Loucy (cell line): ENCODE results near the gene DCDC2.

ENCODE experiments used
- H2AFZ ChIP-seq: fragments of 200-600 bp; sonication (generic); 2 replicates; pipeline ENCODE4 v1.6.0; 2016; ENCODE audit warnings: antibody characterized with exemption, mild to moderate bottlenecking, low read length, moderate library complexity
- H3F3A ChIP-seq: fragments of 200-600 bp; 2 replicates; pipeline ENCODE4 v1.6.0; 2016; ENCODE audit warnings: antibody characterized with exemption, low read depth, mild to moderate bottlenecking
- H3K27me3 ChIP-seq: fragments of 200-600 bp; sonication (generic); 2 replicates; pipeline ENCODE4 v1.6.1; 2014; ENCODE audit warnings: low read length, mild to moderate bottlenecking; ENCODE audit not compliant: insufficient read depth, poor library complexity, severe bottlenecking
- H3K36me3 ChIP-seq: fragments of 200-600 bp; sonication (generic); 2 replicates; pipeline ENCODE4 v1.6.1; 2016; ENCODE audit warnings: low read length; ENCODE audit not compliant: insufficient read depth
- H3K4me1 ChIP-seq: fragments of 200-600 bp; sonication (generic); 2 replicates; pipeline ENCODE4 v1.5.1; 2014; ENCODE audit warnings: low read length, mild to moderate bottlenecking; ENCODE audit not compliant: insufficient read depth, poor library complexity, severe bottlenecking
- H3K4me2 ChIP-seq: fragments of 200-600 bp; sonication (generic); 2 replicates; pipeline ENCODE4 v1.6.0; 2014; ENCODE audit warnings: antibody characterized with exemption, low read length, low read depth, mild to moderate bottlenecking; ENCODE audit not compliant: poor library complexity, severe bottlenecking
- H3K4me3 ChIP-seq: fragments of 200-600 bp; sonication (generic); 2 replicates; pipeline ENCODE4 v1.5.1; 2014; ENCODE audit warnings: low read length, mild to moderate bottlenecking, mixed read lengths; ENCODE audit not compliant: poor library complexity, severe bottlenecking
- H3K79me2 ChIP-seq: fragments of 200-600 bp; sonication (generic); 2 replicates; pipeline ENCODE4 v1.6.1; 2014; ENCODE audit warnings: low read length; ENCODE audit not compliant: insufficient read depth
- H3K9ac ChIP-seq: fragments of 200-600 bp; sonication (generic); 2 replicates; pipeline ENCODE4 v1.6.0; 2014; ENCODE audit warnings: mild to moderate bottlenecking, low read depth, low read length, moderate library complexity; ENCODE audit not compliant: poor library complexity, severe bottlenecking
- H3K9me2 ChIP-seq: fragments of 200-600 bp; sonication (generic); replicated peaks from 2 replicates; pipeline ENCODE4 v1.6.1; 2016; ENCODE audit warnings: low read depth, low read length, mixed read lengths
- H3K9me3 ChIP-seq: fragments of 200-600 bp; sonication (generic); 2 replicates; pipeline ENCODE4 v1.6.1; 2014; ENCODE audit warnings: mild to moderate bottlenecking, antibody characterized with exemption, low read length, low read depth; ENCODE audit not compliant: insufficient read depth
- H4K20me1 ChIP-seq: fragments of 200-600 bp; sonication (generic); 2 replicates; pipeline ENCODE4 v1.6.0; 2014; ENCODE audit warnings: antibody characterized with exemption, low read length, mild to moderate bottlenecking; ENCODE audit not compliant: insufficient read depth, poor library complexity, severe bottlenecking
- EZH2phosphoT487 ChIP-seq: fragments of 200-600 bp; IDR thresholded peaks from 2 replicates; pipeline ENCODE4 v1.6.1; 2018; ENCODE audit warnings: antibody characterized with exemption, mild to moderate bottlenecking, moderate library complexity, borderline replicate concordance
- TF ChIP-seq, protein P1 (sequence below): fragments of 200-600 bp; sonication (generic); conservative IDR thresholded peaks from 2 replicates; pipeline ENCODE4 v1.5.1; 2014; ENCODE audit warnings: mild to moderate bottlenecking, antibody characterized with exemption, low read length

DCDC2 gene

DNA sequence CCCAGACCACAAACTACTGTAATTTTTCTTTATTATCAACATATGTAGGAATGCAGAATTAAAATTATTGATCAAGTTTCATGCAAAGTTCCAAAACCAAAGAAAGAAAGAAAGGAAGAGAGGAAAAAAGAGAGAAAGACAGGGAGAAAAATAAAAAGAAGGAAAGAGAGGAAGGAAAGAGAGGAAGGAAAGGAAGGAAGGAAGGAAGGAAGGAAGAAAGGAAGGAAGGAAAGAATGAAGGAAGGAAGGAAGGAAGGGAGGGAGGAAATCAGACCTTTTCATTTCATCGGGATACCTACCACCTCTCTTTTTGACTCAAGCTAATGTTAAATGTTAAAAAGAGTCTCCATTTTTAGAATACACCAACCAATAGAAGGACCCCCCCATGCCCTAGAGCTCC, 31.9 kb downstream of the DCDC2 start:
- Histone ChIP-seq H3K4me1 (no peaks in the 10 kb centered on the region), H3F3A (no peaks in the 10 kb centered on the region), H3K4me2 (no peak overlapping the region), H3K27me3 (no peaks in the 10 kb centered on the region), H3K9ac (no peak overlapping the region), H3K9me3 (no peaks in the 10 kb centered on the region), H4K20me1 (no peaks in the 10 kb centered on the region), H2AFZ (no peak overlapping the region), H3K9me2 (no peaks in the 10 kb centered on the region), H3K79me2 (no peaks in the 10 kb centered on the region), H3K4me3 (no peak overlapping the region), H3K36me3 (no peaks in the 10 kb centered on the region)
- no peak for TF ChIP-seq EZH2phosphoT487
- TF ChIP-seq, protein P1, sequence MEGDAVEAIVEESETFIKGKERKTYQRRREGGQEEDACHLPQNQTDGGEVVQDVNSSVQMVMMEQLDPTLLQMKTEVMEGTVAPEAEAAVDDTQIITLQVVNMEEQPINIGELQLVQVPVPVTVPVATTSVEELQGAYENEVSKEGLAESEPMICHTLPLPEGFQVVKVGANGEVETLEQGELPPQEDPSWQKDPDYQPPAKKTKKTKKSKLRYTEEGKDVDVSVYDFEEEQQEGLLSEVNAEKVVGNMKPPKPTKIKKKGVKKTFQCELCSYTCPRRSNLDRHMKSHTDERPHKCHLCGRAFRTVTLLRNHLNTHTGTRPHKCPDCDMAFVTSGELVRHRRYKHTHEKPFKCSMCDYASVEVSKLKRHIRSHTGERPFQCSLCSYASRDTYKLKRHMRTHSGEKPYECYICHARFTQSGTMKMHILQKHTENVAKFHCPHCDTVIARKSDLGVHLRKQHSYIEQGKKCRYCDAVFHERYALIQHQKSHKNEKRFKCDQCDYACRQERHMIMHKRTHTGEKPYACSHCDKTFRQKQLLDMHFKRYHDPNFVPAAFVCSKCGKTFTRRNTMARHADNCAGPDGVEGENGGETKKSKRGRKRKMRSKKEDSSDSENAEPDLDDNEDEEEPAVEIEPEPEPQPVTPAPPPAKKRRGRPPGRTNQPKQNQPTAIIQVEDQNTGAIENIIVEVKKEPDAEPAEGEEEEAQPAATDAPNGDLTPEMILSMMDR: no peak

DNA sequence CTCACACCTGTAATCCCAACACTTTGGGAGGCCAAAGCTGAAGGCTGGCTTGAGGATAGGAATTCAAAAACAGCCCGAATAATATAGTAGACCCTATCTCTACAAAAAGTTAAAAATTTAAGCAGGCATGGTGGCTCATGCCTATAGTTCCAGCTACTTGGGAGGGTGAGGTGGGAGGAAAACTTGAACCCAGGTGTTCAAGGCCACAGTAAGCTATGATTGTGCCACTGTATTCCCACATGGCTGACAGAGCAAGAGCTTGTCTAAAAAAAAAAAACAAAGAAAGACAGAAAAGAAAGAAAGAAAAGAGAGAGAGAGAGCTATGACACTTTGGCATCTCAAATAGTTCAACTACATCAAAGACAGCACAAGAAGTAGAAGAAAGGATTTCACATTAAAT, 33.2 kb downstream of the DCDC2 start:
- Histone ChIP-seq H3K9ac (no peak overlapping the region), H4K20me1 (no peaks in the 10 kb centered on the region), H3K9me3 (no peaks in the 10 kb centered on the region), H3F3A (no peaks in the 10 kb centered on the region), H3K36me3 (no peaks in the 10 kb centered on the region), H3K4me1 (no peaks in the 10 kb centered on the region), H3K9me2 (no peaks in the 10 kb centered on the region), H3K4me3 (no peak overlapping the region), H3K4me2 (no peak overlapping the region), H3K27me3 (no peaks in the 10 kb centered on the region), H2AFZ (no peak overlapping the region), H3K79me2 (no peaks in the 10 kb centered on the region)
- TF ChIP-seq, protein P1: no peak
- TF ChIP-seq EZH2phosphoT487: no peak

DNA sequence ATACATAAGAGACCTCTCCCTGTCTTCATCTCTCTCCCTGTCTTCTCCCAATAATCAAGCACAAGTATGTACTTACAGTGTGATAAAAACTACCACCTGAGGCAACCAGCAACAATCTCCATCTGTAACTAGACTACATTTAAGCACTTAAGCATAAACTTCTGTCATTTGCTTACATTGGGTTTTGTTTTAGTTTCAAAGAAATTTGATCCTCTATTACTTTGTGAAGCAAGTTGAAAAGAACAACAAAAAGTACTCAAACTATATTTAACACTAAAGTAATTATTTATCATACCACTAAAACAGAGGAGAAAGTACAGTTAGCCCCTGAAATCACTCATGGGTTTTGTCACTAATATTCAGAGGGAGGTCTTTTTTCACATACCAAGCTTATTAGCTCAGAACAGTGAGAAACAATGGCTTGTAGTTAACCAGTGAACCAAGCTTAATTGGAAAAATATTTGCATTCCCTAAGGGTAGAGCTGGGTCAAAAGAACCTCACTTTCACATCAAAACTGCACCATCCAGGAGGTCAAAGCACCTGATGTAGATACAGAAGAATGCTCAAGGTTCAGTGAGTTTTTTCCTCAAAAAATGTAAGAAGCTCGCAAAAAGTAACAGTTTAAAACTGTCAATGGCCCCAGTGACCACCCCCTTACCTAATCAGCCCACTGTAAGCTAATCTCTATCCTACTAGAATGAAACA, 34.1 kb downstream of the DCDC2 start:
- TF ChIP-seq, protein P1: no peak
- no peak for TF ChIP-seq EZH2phosphoT487
- Histone ChIP-seq H2AFZ (no peak overlapping the region), H3F3A (no peaks in the 10 kb centered on the region), H3K9me2 (no peaks in the 10 kb centered on the region), H3K27me3 (no peaks in the 10 kb centered on the region), H3K4me3 (no peak overlapping the region), H3K4me1 (no peaks in the 10 kb centered on the region), H3K79me2 (no peaks in the 10 kb centered on the region), H3K4me2 (no peak overlapping the region), H3K9me3 (no peaks in the 10 kb centered on the region), H3K36me3 (no peaks in the 10 kb centered on the region), H4K20me1 (no peaks in the 10 kb centered on the region), H3K9ac (no peak overlapping the region)
